GDM1 (cell line): ENCODE measurements around the gene SLAMF1.
A peak's percentile ranks its signal among the peaks of the same experiment; 100 is the strongest.
"Not testable (repeated sequence)": the region's sequence is repeated elsewhere in the genome, so short reads cannot be mapped to it uniquely, and the experiment has no call there.

Experiments used
- DNase-seq: peaks from one replicate; lab custom pipeline; 2025; lab: John Stamatoyannopoulos, UW

The SLAMF1 gene

DNA sequence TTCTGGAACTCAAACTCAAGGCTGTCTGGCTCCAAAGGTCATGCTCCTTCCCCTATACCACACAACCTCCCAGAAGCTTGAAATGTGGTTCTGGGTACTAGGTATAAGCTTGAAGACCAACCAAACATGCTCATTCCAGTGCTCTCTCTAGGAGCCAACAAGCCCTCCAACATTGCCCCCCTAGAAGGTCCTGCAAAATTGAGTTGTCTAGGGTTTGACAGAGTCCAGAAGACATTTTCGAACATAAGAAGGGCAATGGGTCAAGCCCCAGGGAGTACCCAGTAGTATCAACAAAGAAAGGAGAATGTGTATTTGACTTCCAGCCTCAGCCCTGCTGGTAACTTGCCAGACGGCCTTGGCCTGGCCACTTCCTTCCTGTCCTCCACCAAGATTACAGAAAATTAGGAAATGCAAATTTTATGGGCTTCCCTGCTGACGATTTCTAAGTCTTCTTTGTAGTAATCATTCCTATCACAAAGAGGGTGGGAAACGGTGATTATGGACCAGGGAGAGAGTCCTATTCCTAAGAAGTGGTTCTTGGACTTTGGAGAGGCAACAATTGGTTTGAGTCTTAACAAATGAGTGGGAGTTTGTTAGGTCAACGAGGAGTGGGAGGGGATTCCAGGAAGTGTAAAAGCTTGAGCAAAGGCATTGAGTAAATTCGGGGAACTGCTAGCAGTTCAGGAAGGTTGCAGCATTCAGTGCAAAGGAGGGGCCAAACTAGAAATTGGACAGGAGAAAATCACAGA lies 18.7 kb upstream of the SLAMF1 start:
- no peak for DNase-seq

DNA sequence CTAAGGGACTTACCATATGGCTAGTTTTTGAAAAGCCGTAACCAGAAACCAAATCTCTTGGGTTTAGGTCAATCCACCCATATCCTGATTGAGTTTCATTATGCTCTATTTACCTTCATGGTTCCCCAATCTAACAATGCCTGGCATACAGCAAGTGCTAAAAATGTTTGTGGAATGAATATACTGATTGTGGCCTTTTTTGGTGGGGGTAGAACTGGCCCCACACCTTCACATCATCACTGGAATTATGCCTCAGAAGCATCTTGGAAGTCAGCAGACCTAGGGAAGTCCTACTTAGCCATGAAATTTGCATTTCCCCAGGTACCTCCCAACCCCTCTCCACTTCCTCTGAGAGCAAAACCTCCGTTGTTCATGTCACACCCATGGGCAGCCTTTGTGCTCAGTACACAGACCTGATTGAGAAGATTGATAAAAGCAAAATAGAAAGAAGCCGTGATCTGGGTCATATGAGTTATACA lies 17.8 kb upstream of the SLAMF1 start:
- DNase-seq = no peak

DNA sequence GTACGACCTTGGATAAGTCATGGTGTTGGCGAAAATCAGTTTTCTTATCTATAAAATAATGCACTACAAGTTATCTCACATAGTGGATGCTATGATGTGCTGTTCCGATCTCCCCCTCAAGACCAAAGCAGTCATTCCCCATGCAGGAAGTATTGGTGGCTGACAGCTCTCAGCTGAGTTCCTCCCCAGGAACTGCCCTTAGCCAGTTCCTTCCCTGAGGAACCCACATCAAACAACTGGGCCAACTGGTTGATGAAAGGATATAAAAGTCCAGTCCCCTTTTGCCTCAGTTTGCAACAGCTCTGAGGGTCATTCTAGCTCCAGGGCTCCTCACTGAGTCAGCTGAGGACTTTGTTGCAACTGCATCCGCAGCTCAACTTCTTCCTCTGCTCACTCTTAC lies 16.1 kb upstream of the SLAMF1 start:
- DNase-seq = peak; percentile 16

DNA sequence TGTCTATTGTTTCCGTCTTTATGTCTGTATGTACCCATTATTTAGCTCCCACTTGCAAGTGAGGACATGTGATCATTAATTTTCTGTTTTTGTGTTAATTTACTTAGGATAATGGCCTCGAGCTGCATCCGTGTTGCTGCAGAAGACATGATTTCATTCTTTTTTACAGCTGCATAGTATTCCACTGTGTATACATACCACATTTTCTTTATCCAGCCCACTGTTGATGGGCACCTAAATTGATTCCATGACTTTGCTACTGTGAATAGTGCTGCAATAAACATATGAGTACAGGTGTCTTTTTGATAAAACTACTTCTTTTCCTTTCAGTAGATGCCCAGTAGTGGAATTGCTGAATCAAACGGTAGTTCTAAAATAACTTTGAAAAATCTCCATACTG lies 12.7 kb upstream of the SLAMF1 start:
- DNase-seq = no peak

DNA sequence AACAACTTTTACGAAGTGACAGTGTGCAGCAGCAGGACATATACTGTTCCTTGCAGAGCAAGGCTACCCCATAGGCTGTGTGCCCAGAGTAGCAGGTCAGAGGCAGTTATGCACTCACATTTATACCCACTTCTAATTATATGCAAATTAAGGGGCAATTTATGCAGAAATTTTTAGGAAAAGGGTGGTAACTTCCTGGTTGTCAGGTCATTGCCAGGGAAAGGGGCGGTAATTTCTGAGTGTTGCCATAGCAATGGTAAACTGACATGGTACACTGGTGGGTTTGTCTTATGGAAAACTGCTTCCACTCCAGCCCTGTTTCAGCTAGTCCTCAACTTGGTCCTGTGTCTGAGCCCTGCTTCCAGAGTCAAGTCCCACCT lies 12.0 kb upstream of the SLAMF1 start:
- no peak for DNase-seq

DNA sequence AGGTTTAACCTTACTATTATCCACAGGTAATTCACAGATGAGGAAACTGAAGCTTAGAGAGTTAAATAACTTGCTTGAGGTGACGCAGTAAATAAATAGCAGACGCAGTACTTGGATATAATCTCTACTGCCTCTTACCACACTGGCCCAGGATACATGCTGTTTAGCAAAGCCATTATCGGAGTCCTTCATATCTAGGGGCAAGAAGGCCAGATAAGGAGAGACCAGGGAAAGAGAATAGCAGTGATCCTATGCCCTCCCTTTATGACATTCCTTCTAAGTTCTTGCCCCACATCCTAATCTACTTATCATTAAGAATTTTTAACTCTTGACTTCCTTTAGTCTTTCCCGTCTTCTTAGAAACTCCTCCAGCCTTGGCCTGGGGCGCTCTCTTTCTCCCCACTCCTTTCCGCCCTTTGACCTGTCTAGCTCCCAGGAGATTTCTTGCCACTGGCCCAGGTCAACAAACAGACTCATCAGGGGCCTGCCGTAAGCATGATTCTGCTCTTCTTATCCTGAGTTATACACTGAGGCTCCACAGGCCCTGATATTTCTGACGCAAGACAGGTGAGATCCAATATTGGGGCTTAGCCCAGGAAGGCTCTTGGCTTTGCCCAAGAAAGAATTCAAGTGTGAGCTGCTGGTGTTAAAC lies 11.4 kb upstream of the SLAMF1 start:
- DNase-seq = no peak

DNA sequence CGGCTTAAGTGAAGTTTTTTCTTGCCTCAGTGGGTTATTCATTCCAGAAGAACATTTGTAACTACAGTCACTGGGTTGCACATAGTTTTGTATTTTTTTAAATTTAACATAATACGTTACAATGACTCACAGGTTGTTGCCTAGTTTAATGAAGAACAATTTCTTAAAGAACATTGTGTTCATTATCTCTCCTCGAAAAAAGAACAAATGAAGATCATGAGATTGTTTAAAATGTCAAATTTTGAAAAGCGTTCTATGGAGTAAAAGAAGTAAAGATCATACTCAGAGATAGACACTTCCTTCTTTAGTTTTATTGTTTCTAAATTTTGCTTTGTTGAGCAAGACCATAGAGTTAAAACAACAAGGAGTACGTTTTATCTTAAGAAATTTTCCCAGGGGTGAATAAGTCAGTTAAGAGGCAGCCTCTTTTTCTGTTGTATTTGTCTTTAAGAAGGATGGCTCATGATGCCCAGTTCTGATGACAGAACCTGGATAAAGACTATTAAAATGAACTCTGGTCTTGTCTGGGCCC lies 10.5 kb upstream of the SLAMF1 start:
- DNase-seq = no peak

DNA sequence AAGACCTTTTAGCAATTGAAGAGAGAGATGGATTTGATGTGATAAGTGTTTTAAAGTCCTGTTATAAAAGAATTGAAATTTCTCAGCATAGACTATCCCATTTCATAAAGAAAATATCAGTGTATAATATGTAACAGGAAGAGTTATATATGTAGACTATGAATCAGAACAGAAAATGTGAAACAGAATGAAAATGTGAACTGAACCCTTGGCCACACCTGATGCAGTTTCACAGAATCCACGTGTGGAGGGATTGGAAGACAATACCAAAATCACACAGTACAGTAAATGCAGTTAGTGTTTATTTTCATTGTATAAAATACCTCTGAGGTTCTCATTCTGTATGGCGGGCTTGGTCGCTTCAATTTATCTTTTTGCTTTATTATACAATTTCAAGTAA lies 9.9 kb upstream of the SLAMF1 start:
- no peak for DNase-seq

DNA sequence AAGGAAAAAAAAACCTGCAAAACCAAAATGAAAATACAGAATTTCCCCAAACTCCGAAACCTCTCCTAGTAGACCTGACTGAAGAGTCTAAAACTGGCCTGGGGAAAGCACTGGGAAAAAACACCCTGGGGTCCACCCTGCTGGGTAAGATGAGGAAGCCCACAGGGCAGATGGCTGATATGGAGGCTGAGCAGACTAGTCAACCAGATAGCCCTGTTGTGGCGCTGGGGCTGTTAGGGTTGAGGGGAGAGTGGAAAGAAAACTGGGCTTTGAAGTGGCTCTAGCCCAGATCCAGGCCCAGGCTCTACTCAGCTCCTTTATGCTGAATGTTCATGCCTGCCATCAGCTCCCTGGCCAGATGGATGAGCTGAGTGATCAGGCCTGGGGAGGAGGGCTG lies 6.8 kb upstream of the SLAMF1 start:
- DNase-seq = no peak

DNA sequence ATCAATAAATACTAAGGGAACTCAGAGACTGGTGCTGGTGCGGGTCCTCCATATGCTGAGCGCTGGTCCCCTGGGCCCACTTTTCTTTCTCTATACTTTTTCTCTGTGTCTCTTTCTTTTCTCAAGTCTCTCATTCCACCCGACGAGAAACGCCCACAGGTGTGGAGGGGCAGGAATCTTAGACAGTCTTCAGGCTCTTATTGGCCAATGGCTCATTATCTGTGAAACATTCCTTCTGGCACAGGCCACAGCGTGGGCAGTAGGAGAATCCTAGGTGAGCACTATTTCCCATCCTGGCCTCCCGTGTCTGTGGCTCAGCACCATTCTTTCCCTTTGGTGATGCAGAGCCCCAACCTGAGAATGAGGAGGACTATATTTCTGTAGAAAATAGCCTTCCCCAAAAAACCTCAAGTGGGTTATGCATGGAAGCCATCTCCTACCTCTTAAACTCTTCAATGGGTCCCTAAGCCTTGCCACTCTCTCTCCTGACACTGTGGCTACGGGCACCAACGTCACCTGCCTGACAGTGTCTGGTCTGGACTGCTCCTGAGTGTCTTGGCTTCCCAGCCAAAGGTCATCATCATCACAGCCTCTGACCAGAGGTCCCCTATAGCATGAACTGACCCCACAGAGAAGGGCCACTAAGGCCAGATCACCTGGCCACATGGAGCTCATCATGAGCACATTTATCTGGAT lies 6.2 kb upstream of the SLAMF1 start:
- DNase-seq = no peak

DNA sequence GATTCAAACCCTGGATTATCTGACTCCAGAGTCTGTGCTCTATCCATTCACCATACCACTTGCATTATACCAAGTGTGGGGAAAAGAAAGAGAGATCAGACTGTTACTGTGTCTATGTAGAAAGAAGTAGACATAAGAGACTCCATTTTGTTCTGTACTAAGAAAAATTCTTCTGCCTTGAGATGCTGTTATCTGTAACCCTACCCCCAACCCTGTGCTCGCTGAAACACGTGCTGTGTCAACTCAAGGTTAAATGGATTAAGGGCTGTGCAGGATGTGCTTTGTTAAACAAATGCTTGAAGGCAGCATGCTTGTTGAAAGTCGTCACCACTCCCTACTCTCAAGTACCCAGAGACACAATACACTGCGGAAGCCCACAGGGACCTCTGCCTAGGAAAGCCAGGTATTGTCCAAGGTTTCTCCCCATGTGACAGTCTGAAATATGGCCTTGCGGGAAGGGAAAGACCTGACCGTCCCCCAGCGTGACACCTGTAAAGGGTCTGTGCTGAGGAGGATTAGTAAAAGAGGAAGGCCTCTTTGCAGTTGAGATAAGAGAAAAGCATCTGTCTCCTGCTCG lies 5.3 kb upstream of the SLAMF1 start:
- DNase-seq = not testable (repeated sequence)

DNA sequence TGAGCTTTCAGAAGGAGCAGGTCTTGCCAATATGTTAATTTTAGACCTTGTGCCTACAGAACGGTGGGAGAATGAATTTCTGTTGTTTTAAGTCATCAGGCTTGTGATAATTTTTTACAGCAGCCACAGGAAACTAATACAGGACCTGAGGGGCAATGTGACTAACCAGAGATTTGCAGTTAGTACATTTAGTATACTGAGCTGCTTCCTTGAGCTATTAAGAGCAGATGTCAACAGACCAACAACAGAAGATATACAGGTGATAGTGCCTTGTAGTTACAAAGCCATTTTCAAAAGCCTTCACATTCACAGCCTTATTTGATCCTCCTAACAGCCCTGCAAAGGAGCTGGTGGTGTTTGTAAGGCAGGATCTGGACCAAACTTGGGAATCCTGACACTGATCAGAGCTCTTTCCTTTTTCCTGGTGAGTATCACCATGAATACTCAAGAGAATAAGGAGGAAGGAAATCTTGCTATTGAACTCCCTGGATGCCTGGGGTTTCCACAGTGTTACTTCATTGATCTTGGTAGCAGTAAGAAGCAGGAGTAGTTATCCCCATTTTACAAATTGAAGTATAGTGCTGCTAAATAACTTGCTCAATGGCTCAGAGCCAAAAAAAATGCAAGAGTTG lies 4.7 kb upstream of the SLAMF1 start:
- no peak for DNase-seq

DNA sequence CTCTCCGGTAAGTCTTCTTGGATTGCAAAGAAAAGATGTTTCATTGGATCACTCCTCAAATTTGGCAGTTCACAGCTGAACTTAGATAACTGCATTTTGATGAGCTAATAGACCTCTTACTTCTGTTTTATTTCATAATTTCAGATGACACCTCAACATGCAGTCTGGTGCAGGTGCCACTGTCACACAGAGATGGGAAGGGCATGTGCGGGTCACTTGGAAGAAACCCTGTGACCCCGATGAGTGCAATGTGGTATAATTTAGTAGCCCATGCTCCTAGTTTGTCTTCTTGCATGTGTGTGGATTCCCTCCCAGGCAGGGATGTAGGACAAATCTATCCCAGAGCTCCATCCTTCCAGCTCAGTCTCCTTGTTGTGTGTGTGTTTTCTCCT lies 481 bp upstream of the SLAMF1 start:
- no peak for DNase-seq

DNA sequence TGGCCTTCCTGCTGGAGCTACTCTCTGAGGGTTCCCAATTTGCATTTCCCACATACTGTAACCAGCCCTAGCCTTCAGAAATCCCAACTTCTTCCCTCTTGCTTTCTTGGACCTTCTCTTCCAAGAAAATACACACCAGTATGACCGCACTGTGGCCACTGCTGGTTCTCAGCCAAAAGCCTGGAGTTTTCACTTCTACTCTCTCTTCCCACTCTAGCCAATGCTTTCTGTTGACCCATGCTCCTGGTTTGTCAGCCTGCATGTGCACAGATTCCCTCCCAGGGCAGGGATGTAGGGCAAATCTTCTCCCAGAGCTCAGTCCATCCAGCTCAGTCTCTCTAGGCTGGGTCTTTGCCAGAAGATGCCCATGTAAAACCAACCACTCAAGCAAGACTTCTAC lies 664 bp downstream of the SLAMF1 start:
- no peak for DNase-seq

DNA sequence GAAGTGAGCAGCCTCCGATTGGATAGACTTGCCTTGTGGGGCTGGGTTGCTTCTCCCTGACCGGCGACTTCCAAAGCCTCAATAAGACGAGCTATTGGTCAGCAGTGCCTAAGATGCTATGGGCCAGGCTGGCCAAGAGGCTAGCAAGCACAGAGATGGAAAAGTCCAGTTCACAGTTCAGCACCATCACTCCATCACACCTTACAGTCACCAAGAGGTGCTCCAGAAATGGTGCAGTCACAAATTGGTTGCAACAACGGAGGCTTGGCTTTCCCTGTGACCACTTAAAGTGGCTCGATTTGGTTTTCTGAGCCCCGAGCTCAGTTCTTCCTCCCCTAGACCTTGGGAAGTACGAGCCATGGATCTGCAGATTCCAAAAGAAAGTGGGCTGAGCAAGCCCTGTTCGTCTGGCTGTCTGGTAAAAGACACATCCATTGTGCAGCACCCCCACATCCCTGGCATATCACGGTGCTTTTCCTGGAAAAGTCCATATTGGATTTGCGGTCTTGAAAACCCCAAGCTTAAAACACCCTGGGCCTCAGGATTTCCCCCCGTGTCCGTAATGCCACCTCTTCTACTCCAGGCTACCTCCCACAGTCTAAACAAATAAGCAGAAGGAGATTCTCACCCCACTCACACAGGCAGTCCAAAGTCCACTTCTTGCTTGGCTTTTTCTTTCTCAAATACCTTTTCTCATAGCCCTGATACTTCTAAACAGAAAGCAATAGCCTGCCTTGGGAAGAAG lies 1.3 kb downstream of the SLAMF1 start:
- no peak for DNase-seq

DNA sequence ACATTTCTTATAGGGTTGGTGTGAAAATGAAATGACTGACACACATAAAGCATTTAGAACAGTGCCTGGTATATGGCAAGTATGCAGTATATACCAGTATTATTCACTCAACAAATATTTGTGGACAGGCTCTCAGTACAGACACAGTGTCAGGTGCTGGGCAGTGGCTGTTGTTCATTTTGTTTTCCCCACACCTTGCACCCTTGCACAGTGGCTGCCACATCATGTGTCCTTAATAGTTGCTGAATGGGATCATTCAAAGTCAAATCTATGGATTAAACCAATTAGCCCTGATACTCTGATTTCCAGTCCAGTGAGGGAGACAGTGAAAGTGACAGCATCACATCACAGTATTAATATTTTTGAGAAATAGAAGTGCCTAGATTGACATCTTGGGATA lies 2.4 kb downstream of the SLAMF1 start:
- no peak for DNase-seq

DNA sequence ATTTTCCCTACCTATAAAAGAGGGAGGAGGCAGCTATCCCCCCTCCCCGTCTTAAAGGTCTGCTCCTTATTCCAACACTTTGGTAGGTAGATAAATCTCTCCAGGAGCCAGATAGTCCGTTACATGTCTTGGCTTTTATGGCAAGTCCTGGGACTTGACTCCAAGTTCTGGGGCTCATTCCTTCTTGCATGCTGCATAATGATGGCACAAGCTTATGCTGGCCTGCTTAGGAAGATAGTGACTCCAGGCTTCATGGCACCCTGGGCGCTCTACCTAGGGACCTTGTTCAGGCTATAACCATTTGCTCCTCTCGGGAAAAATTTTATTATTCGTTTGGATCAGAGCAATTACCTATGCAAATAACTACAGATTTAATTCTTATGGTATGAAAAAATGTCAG lies 3.7 kb downstream of the SLAMF1 start:
- DNase-seq = no peak

DNA sequence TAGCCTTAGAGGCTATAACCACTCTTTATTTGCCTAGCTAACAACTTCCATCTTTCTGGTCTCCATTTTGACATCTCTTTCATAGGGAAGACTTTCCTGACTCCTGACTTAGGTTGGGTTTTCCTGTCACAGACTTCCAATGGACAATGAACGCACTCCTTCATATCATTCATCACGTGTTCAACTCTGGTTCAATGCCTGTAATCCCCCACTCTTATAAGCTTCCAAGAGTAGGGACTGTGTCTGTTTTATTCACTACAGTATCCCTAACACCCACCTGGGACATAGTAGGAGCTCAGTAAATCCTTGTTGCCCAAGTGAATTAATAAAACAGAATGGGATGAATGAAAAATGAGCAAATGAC lies 4.6 kb downstream of the SLAMF1 start:
- DNase-seq = no peak

DNA sequence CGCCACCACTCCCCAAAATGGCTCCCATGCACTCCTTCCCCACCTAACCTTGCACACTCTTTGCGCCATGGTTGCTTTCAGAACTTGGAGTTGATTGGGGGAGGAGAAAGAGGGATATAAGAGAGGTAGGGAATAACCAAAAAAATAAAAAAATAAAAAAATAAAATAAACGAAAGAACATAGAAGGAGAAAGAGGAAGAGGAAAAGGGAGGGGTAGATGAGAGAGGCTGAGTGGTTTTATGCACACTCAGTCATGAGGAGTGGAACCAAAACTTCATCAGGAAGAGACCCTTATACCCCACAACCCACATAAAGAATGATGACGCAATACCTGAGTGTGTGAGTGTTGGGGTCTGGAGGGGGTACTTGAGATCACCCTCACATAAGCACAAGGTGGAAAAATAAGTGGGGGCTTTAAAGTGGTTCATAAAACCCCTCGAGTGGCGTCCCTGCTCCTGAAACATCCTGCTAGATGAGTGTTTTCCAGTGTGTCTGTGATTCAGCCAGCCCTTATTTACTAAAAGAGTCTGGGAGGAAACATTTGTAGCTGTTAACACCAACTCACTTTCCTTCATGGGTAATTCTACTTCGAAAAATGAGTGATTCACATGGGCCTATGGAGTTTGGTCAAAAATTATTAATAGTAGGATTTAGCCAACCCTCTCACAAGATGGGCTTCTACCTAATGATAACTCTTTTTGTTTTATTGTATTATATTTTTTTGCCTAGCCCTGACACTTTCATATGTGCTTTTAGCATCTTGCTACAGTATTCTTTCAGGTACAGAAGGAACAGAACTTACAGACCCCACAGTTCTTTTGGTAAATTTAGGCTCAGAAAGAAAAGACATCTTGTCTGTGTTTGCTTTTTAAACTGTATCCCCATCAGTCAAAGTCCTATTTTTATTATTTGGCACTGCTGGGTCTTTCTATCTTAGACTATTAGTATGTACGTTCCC lies 5.2 kb downstream of the SLAMF1 start:
- DNase-seq = no peak

DNA sequence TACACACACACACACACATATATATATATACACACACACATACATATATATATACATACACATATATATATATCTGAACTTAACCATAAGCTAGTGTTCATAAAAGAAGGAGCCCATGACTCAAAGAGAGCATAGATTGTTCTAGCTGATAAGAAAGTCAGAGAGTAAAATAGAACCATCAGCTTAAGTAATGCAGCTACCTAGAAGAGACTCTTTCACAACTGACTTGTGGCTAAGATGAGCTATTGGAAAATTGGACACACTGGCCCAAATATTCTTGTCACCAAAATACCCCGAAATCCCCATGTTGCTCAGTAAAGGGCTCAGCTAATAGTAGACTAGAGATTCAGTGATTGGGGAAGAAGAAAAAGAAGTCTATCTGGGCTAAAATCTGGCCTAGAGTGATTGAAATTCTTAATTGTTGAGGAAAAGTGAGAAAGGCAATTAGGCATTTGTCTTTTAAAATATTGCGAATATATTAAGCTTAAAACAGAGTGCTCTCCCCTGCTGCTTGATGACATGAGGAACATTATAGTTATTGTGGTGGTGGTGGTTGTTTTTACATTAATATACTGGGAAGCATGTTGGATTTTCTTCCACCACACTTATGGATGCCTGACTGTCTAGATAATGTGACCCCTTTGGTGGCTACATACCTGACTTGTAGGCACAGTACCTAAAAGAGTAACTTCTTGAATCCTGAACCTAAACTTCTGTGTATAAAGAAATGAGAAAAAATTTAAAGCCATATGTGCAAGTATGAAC lies 6.3 kb downstream of the SLAMF1 start:
- DNase-seq = no peak
